H1 (cell line): Measurements from ENCODE around the gene FGFRL1.

ENCODE experiments used
- EGR1 ChIP-seq: IDR thresholded peaks from 2 replicates; pipeline ENCODE4 v1.6.1; 2011; ENCODE audit warnings: low read depth, low read length, borderline replicate concordance
- GABPA ChIP-seq: IDR thresholded peaks from 2 replicates; pipeline ENCODE4 v1.6.1; 2011; ENCODE audit warnings: mild to moderate bottlenecking, low read length, moderate library complexity, borderline replicate concordance; ENCODE audit not compliant: insufficient read depth
- GTF2F1 ChIP-seq: IDR thresholded peaks from 2 replicates; pipeline ENCODE4 v1.6.1; 2012; ENCODE audit warnings: low read depth, low read length, improper control_type of control experiment, borderline replicate concordance
- POLR2A ChIP-seq, 2 experiments: IDR thresholded peaks; 1 replicate in 1 of 2; 2 replicates in 1 of 2; pipeline ENCODE4 v1.6.1; 2011; ENCODE audit warnings: low read depth in 2 of 2, low read length in 2 of 2, mild to moderate bottlenecking in 2 of 2; ENCODE audit errors: control extremely low read depth in 1 of 2
- ZNF274 ChIP-seq: IDR thresholded peaks from 2 replicates; pipeline ENCODE4 v1.7.0; 2012; ENCODE audit warnings: low read length, borderline replicate concordance; ENCODE audit errors: extremely low read depth
- TF ChIP-seq, protein P1 (sequence below), 3 experiments: IDR thresholded peaks; 1 replicate in 2 of 3; 2 replicates in 1 of 3; pipeline versions ENCODE4 v1.5.1 to v1.6.1; 2011; ENCODE audit warnings: low read length in 3 of 3, mild to moderate bottlenecking in 3 of 3, inconsistent platforms in 2 of 3, low read depth in 1 of 3, moderate library complexity in 1 of 3; ENCODE audit not compliant: insufficient read depth in 1 of 3; ENCODE audit errors: control extremely low read depth in 1 of 3
- TF ChIP-seq, protein P2 (sequence below): IDR thresholded peaks from 2 replicates; pipeline ENCODE4 v1.6.1; 2012; ENCODE audit warnings: low read length, inconsistent platforms
- TF ChIP-seq, protein P3 (sequence below): IDR thresholded peaks from 2 replicates; pipeline ENCODE4 v1.6.1; 2011; ENCODE audit warnings: low read length, improper control_type of control experiment

DNA sequence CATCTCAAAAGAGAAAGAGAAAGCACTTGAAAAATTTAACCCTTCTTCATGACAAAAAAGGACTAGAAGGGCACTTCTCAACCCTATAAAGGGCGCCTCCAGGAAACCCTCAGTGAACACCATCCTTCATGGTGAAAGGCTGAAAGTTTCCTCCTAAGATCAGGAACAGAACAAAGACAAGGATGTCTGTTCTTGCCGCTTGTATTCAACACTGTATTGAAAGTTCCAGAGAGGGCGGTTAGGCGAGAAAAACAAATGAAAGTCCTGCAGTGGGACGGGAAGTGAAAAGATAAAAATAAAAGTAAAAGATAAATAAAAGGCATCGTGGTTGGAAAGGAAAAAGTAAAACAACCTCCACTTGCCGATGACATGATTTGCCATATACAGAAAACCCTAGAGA is 51.0 kb downstream of the FGFRL1 start:
- TF ChIP-seq, protein P1, sequence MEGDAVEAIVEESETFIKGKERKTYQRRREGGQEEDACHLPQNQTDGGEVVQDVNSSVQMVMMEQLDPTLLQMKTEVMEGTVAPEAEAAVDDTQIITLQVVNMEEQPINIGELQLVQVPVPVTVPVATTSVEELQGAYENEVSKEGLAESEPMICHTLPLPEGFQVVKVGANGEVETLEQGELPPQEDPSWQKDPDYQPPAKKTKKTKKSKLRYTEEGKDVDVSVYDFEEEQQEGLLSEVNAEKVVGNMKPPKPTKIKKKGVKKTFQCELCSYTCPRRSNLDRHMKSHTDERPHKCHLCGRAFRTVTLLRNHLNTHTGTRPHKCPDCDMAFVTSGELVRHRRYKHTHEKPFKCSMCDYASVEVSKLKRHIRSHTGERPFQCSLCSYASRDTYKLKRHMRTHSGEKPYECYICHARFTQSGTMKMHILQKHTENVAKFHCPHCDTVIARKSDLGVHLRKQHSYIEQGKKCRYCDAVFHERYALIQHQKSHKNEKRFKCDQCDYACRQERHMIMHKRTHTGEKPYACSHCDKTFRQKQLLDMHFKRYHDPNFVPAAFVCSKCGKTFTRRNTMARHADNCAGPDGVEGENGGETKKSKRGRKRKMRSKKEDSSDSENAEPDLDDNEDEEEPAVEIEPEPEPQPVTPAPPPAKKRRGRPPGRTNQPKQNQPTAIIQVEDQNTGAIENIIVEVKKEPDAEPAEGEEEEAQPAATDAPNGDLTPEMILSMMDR (IDR thresholded peaks at IDR 0.05; ENCODE audit: control extremely low read depth in 1 of 3, insufficient read depth in 1 of 3, low read depth in 1 of 3, low read length in 3 of 3), result no peak
- no peak for TF ChIP-seq GABPA
- TF ChIP-seq EGR1, result no peak
- no peak for TF ChIP-seq GTF2F1
- TF ChIP-seq POLR2A (IDR thresholded peaks at IDR 0.05; ENCODE audit: control extremely low read depth in 1 of 2, low read depth in 2 of 2, low read length in 2 of 2), result no peak
- no peak for TF ChIP-seq ZNF274
- TF ChIP-seq, protein P2, sequence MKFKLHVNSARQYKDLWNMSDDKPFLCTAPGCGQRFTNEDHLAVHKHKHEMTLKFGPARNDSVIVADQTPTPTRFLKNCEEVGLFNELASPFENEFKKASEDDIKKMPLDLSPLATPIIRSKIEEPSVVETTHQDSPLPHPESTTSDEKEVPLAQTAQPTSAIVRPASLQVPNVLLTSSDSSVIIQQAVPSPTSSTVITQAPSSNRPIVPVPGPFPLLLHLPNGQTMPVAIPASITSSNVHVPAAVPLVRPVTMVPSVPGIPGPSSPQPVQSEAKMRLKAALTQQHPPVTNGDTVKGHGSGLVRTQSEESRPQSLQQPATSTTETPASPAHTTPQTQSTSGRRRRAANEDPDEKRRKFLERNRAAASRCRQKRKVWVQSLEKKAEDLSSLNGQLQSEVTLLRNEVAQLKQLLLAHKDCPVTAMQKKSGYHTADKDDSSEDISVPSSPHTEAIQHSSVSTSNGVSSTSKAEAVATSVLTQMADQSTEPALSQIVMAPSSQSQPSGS, result no peak
- TF ChIP-seq, protein P3, sequence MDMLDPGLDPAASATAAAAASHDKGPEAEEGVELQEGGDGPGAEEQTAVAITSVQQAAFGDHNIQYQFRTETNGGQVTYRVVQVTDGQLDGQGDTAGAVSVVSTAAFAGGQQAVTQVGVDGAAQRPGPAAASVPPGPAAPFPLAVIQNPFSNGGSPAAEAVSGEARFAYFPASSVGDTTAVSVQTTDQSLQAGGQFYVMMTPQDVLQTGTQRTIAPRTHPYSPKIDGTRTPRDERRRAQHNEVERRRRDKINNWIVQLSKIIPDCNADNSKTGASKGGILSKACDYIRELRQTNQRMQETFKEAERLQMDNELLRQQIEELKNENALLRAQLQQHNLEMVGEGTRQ, result no peak
